ENCODE results near the gene CARD14. TPM values are rescaled to one million over a fixed set of nuclear protein-coding genes. Genes with fewer than 3 reads are reported as not detected.
"Not testable (repeated sequence)": the region's sequence is repeated elsewhere in the genome, so short reads cannot be mapped to it uniquely, and the experiment has no call there.

The CARD14 gene
- total RNA-seq, 1 experiment from 2014 or later: 0.15 TPM

GRCh38 chr17:80223838-80224497, 54.1 kb downstream of the CARD14 start:
- no peak for DNase-seq (ENCODE audit: low spot score)

- no peak for DNase-seq (ENCODE audit: low spot score)
Observed at GRCh38 chr17:80224683-80225082, 54.9 kb downstream of the CARD14 start.

- no peak for DNase-seq (ENCODE audit: low spot score)
Observed at GRCh38 chr17:80225230-80225629, 55.4 kb downstream of the CARD14 start.

GRCh38 chr17:80227156-80227555, 57.3 kb downstream of the CARD14 start:
- no peak for DNase-seq (ENCODE audit: low spot score)

- no peak for DNase-seq (ENCODE audit: low spot score)
Observed at GRCh38 chr17:80227666-80228065, 57.8 kb downstream of the CARD14 start.

GRCh38 chr17:80228477-80228876, 58.6 kb downstream of the CARD14 start:
- no peak for DNase-seq (ENCODE audit: low spot score)

- no peak for DNase-seq (ENCODE audit: low spot score)
Observed at GRCh38 chr17:80229011-80229410, 59.2 kb downstream of the CARD14 start.

GRCh38 chr17:80232438-80232837, 62.6 kb downstream of the CARD14 start:
- no peak for DNase-seq (ENCODE audit: low spot score)

- DNase-seq (ENCODE audit: low spot score): no peak
Observed at GRCh38 chr17:80233202-80233601, 63.4 kb downstream of the CARD14 start.

- DNase-seq (ENCODE audit: low spot score): no peak
Observed at GRCh38 chr17:80236911-80237310, 67.1 kb downstream of the CARD14 start.

- no peak for DNase-seq (ENCODE audit: low spot score)
Observed at GRCh38 chr17:80237386-80237785, 67.6 kb downstream of the CARD14 start.

GRCh38 chr17:80242505-80242904, 72.7 kb downstream of the CARD14 start:
- no peak for DNase-seq (ENCODE audit: low spot score)

- DNase-seq (ENCODE audit: low spot score): no peak
Observed at GRCh38 chr17:80243526-80244433, 74.0 kb downstream of the CARD14 start.

- DNase-seq (ENCODE audit: low spot score): not testable (repeated sequence)
Observed at GRCh38 chr17:80244448-80244847, 74.6 kb downstream of the CARD14 start.

GRCh38 chr17:80244871-80245509, 75.2 kb downstream of the CARD14 start:
- DNase-seq (ENCODE audit: low spot score): no peak

GRCh38 chr17:80245566-80246265, 75.9 kb downstream of the CARD14 start:
- DNase-seq (ENCODE audit: low spot score): no peak

- DNase-seq (ENCODE audit: low spot score): no peak
Observed at GRCh38 chr17:80246266-80246681, 76.4 kb downstream of the CARD14 start.

GRCh38 chr17:80246726-80247125, 76.9 kb downstream of the CARD14 start:
- DNase-seq (ENCODE audit: low spot score): no peak

- DNase-seq (ENCODE audit: low spot score): no peak
Observed at GRCh38 chr17:80247561-80247960, 77.7 kb downstream of the CARD14 start.

GRCh38 chr17:80248001-80248893, 78.4 kb downstream of the CARD14 start:
- no peak for DNase-seq (ENCODE audit: low spot score)

Data from H4 (cell line).